ENCODE measurements around the gene C15orf39. TPM values are rescaled to one million over a fixed set of nuclear protein-coding genes. Genes with fewer than 3 reads are reported as not detected.

The C15orf39 gene
- total RNA-seq, 1 experiment from 2014 or later: 45.6 TPM

DNA sequence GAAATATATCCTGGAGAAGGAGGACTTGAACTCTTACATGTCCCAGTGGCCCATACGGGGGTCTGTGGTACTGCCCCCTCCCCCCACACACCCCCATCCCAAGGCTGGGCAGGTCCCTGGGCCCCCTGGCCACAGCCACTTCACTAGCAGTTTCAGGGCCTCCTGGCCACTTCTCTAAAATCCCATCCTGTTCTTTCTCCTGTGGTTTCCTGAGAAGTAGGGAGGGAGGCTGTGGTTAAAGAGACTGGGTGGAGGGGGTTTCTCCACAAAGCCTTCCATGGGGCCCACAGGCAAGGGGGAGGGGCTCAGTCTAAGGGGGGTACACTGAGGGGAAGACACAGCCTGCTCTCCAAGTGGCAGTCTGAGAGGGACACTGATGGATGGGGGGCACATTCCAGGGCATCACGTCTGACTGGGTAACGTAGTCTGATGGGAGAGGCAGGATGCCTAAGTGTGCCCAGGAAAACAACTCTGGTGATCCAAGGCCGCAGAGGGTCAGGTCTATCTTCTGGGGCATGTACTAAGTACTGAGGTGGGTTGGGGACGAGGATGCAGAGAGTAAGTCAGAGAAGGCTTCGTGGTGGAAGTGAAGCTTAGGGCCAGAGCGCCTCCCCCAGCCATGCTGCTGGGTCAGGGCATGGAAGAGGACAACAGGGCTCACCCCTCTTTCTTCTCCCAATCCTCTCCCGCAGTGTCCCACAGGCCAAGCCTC, 48.0 kb upstream of the C15orf39 start:
- no peak overlapping the region for H3K4me2 ChIP-seq (ENCODE audit: insufficient read depth, insufficient read length, low read length)
- no peak overlapping the region for H2BK5ac ChIP-seq (ENCODE audit: insufficient read length, low read length)
- no peak overlapping the region for H2AK5ac ChIP-seq (ENCODE audit: insufficient read length, low read length)
- H3K18ac ChIP-seq (ENCODE audit: insufficient read length, low read depth, low read length): no peak overlapping the region
- H3K14ac ChIP-seq (ENCODE audit: insufficient read depth, low read length): no peak overlapping the region
- H3K36me3 Mint-ChIP-seq (ENCODE audit: insufficient read depth in 1 of 3, low read depth in 3 of 3): no peaks in the 10 kb centered on the region; a peak in 3 of 7 replicates
- no peak overlapping the region for H4K5ac ChIP-seq (ENCODE audit: insufficient read length, low read depth, low read length)
- peak overlapping the region in 1 of 2 experiments; percentile 21; a peak in 1 of 5 replicates for H3K4me3 Mint-ChIP-seq
- H4K8ac ChIP-seq (replicated peaks; ENCODE audit: insufficient read length, low read depth, low read length): no peak overlapping the region
- H3K27ac Mint-ChIP-seq: no peak overlapping the region; a peak in 1 of 7 replicates
- H3K4ac ChIP-seq (ENCODE audit: low read depth, low read length): no peak overlapping the region
- no CpG with 5 or more reads among the region's 8 CpGs for WGBS (ENCODE audit: extremely low coverage, insufficient read length, low lambda C conversion rate)
- no peaks in the 10 kb centered on the region for H3K79me2 ChIP-seq (ENCODE audit: insufficient read depth, low read length)
- no peaks in the 10 kb centered on the region; the same call in 1 of the 2 replicates for H3K27me3 Mint-ChIP-seq (ENCODE audit: low read depth)
- peaks cover 6 to 7% of the 10 kb centered on the region in 2 experiments; a peak in 4 of 5 replicates for H3K9me3 Mint-ChIP-seq
- no peak overlapping the region for H3K9ac ChIP-seq (ENCODE audit: extremely low read depth, insufficient read length, low read length)
- no peak overlapping the region for H2BK12ac ChIP-seq (ENCODE audit: insufficient read length, low read depth, low read length)
- no peaks in the 10 kb centered on the region for H3K23me2 ChIP-seq (ENCODE audit: insufficient read length, low read depth, low read length, poor library complexity, severe bottlenecking)
- no peak overlapping the region for H3K23ac ChIP-seq (ENCODE audit: insufficient read length, low read depth, low read length)
- H3T11ph ChIP-seq (ENCODE audit: low read length): no peak overlapping the region
- peaks cover 17 to 37% of the 10 kb centered on the region in 2 experiments for H3K4me1 Mint-ChIP-seq
- no peaks in the 10 kb centered on the region for H4K20me1 ChIP-seq (ENCODE audit: control insufficient read depth, insufficient read depth, insufficient read length)
- H3K9me3 ChIP-seq (ENCODE audit: control insufficient read depth, low read depth, low read length): no peaks in the 10 kb centered on the region
- TF ChIP-seq, protein P1, sequence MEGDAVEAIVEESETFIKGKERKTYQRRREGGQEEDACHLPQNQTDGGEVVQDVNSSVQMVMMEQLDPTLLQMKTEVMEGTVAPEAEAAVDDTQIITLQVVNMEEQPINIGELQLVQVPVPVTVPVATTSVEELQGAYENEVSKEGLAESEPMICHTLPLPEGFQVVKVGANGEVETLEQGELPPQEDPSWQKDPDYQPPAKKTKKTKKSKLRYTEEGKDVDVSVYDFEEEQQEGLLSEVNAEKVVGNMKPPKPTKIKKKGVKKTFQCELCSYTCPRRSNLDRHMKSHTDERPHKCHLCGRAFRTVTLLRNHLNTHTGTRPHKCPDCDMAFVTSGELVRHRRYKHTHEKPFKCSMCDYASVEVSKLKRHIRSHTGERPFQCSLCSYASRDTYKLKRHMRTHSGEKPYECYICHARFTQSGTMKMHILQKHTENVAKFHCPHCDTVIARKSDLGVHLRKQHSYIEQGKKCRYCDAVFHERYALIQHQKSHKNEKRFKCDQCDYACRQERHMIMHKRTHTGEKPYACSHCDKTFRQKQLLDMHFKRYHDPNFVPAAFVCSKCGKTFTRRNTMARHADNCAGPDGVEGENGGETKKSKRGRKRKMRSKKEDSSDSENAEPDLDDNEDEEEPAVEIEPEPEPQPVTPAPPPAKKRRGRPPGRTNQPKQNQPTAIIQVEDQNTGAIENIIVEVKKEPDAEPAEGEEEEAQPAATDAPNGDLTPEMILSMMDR (conservative IDR thresholded peaks at IDR 0.05): no peak
- no peaks in the 10 kb centered on the region; the same call in 1 of the 2 replicates for H3K27me3 ChIP-seq (ENCODE audit: insufficient read depth, low read length)
- H3K56ac ChIP-seq (ENCODE audit: insufficient read length, low read depth, low read length): no peak overlapping the region
- H4K91ac ChIP-seq (ENCODE audit: insufficient read length, low read depth, low read length): no peak overlapping the region
- no peak overlapping the region for H3K27ac ChIP-seq (ENCODE audit: insufficient read length, low read depth, low read length)
- no peaks in the 10 kb centered on the region for H3K4me1 ChIP-seq (ENCODE audit: insufficient read depth, low read length)
- H2BK120ac ChIP-seq (ENCODE audit: low read depth, low read length, poor library complexity, severe bottlenecking): no peak overlapping the region
- H3K79me1 ChIP-seq (ENCODE audit: insufficient read depth, low read depth, low read length, poor library complexity, severe bottlenecking): no peaks in the 10 kb centered on the region
- H2BK15ac ChIP-seq (ENCODE audit: low read depth, low read length): no peak overlapping the region
- DNase-seq: no peak
- no peak overlapping the region for H2AFZ ChIP-seq (ENCODE audit: low read length)
- H2BK20ac ChIP-seq (ENCODE audit: low read depth, low read length, poor library complexity, severe bottlenecking): no peak overlapping the region
